GM18873 (cell line): ENCODE data around the gene PRRC2C.
"Not testable (repeated sequence)": the region's sequence is repeated elsewhere in the genome, so short reads cannot be mapped to it uniquely, and the experiment has no call there.

ENCODE experiments used
- ATAC-seq: cut with Tn5 transposase; IDR thresholded peaks from one replicate; pipeline ENCODE4 v1.9.1; 2021; ENCODE audit warnings: mild to moderate bottlenecking, moderate library complexity, moderate number of reproducible peaks; ENCODE audit not compliant: unreplicated experiment, low FRiP score

Gene PRRC2C

GRCh38 chr1:171485375-171486047 is at the start of gene PRRC2C:
Gene PRRC2C, plus strand, starts transcription at chr1:171485530. Its CDS starts 26,559 bp downstream, at chr1:171512089.
- ATAC-seq = peak; percentile 94

DNA sequence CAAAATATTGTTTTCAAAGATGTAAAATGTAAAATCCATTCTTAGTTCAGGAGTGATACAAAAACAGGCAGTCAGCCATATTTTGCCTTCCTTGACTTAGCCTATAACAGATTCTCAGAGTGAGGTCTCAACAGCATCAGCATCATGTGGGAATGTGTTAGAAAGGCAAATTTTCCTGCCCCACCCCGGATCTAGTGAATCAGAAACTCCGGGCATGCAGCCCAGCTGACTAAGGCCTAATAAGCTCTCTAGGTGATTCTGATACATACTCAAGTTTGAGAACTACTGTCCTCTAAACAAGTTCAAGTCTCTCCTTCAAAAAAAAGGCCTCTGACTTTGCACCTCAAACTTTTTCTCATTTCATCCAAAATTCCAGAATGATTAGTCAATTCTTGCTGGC is 46.9 kb upstream of the PRRC2C start:
- ATAC-seq = no peak

GRCh38 chr1:171440201-171440600 is 45.1 kb upstream of the PRRC2C start:
- ATAC-seq = not testable (repeated sequence)

- not testable (repeated sequence) for ATAC-seq
Observed at GRCh38 chr1:171441278-171441895, 43.9 kb upstream of the PRRC2C start.

- ATAC-seq = no peak
Observed at GRCh38 chr1:171446386-171446785, 38.9 kb upstream of the PRRC2C start.

GRCh38 chr1:171455967-171456366 is 29.4 kb upstream of the PRRC2C start:
- ATAC-seq = no peak

- ATAC-seq = no peak
Observed at GRCh38 chr1:171457412-171457811, 27.9 kb upstream of the PRRC2C start.

GRCh38 chr1:171460018-171460620 is 25.2 kb upstream of the PRRC2C start:
- no peak for ATAC-seq

- ATAC-seq = no peak
Observed at GRCh38 chr1:171467626-171468025, 17.7 kb upstream of the PRRC2C start.

DNA sequence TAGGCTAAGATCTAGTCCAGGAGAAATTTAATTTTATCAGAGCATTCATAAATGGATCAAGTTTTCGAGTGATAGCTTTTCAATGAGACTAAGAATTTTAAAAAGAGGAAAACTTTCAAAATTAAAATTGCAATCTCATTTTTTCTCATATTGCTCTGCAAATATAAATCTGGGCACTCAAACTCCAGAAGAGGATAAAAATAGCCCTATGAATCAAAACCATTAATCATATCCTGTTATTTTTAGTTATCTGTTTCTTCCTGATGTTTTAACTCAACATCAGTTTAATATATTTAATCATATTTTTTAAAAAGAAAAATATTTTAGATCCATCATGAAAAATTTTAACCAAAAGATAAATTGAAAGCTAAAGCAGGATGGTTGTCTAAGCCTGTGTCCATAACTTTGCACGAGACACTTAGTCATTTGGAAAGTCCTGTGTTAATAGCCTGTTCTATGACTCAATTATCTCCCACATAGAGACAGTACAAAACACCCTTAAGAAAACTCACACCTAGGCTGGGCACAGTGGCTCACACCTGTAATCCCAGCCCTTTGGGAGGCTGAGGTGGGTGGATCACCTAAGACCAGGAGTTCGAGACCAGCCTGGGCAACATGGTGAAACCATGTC is 17.1 kb upstream of the PRRC2C start:
- peak; percentile 66 for ATAC-seq

GRCh38 chr1:171470726-171471125 is 14.6 kb upstream of the PRRC2C start:
- ATAC-seq = no peak

GRCh38 chr1:171472183-171472647 is 13.1 kb upstream of the PRRC2C start:
- peak; percentile 51 for ATAC-seq

DNA sequence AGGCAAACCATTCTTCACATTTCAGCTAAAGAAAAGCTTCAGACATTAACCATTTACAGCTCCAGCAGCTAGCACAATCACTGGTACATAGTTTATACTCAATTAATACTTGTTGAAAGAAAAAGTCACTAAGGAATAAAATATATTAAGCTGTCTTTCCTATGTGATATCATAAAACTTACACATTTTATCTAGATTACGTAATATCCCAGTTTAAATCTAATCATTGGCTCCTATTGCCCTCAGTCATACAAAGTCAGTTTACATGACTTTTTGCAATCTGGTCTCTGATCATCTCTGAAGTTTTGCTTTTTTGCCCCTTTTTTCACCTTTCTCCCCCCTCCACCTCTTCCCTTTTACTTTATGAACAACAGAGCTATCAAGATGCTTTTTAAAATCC is 8.5 kb upstream of the PRRC2C start:
- no peak for ATAC-seq

GRCh38 chr1:171477804-171478203 is 7.5 kb upstream of the PRRC2C start:
- no peak for ATAC-seq

DNA sequence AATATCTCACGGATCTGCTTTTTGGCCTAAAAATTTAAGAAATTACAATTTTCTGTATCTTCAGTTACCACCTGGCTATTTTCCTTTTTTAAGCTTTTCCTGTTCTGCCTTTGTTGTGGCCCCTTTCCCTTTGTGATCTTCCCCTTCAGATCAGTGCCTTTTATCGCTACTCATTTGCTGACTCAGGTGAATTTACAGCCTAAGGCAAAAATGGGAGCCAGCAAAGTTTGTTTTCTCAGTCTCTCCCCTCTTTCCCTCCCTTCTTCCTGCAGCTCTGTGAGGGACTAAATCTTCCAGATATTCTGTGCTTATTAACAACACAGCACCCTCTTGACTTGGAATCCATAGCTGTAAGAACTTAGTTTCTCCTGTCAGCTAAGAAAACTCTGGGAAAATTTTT is 5.3 kb upstream of the PRRC2C start:
- no peak for ATAC-seq

GRCh38 chr1:171484760-171485374 is 463 bp upstream of the PRRC2C start:
- ATAC-seq = peak; percentile 46

DNA sequence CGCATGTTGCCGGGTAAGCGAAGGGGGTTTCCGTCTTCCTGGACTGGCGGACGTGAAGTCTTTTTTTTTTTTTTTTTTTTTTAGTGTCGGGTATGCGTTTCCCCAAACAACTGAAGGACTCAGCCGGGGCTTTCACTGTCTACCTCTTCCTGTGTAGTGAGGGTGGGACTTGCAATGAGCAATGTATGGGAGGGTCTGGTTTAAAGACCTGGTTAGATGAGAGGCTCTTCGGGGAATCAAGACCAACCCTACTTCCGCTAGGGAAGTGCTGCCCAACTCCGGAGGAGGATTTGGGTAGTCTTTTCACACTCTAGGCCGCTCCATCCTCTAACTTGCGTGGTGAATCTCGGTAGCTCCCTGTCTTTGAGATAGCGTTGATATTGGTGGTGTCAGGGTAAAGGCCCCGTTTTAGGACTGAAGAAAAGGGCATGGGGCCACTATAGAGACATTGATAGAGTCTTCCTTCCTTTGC is 754 bp downstream of the PRRC2C start:
- peak; percentile 33 for ATAC-seq

DNA sequence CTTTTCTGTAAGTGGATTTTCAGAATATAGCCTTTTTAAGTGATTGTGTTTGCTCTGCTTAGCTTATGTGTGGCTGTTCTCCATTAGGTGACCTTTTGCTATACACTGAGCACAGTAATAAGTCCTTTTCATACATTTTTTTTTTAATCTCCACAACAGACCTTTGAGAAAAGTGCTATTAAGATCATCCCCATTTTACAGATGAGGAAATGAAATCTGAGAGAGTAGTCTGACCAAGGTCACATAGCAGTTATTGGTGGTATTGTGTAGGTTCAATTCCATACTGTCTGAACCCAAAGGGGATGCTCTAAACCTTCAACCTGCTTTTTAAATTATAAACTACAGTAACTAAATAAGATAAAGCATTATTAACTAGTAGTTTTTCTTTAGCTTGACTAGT is 1.7 kb downstream of the PRRC2C start:
- ATAC-seq = no peak

DNA sequence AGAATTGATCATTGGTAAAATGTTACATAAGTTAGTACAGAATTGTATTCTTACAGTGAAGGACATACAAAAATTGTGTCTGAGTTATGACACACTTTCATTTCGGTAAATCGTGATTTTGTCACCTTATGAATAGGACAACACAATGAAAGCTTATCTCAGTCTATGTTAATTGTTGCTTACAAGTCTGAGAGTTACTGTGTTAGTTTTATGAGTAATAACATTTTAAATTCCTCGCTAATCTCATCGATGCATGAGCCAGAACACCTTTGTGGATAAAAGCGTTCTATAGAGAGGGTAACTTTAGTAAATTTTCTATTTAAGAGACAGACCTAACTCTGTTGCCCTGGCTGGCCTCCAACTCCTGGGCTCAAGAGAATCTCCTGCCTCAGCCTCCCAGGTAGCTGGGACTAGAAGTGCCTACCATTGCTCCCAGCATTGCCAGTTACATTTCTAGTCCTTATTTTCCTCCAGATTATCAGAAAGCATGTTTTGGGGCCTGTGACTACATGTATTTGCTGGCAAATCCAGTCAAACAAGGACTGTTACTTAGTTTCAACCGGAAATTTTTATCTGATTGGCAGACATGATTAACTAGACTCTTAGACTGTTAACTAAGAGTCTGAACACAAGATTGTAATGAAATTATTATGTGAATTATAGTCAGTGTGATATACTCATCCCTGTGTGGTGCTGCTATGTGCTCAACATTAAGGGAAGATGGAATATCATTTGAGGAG is 3.0 kb downstream of the PRRC2C start:
- ATAC-seq = no peak

GRCh38 chr1:171494076-171494475 is 8.7 kb downstream of the PRRC2C start:
- ATAC-seq = no peak
